Peyer's patch (tissue), 4 donors: ENCODE results near the gene WDR35.

Experiments used
- CTCF ChIP-seq, 6 experiments: fragments of 450-650 bp in 4 of 6; fragments of 200-600 bp in 2 of 6; sonication (generic) in 1 of 6; IDR thresholded peaks; one replicate each; pipeline ENCODE4 v1.5.1; 2017 to 2019; ENCODE audit warnings: antibody characterized with exemption in 6 of 6, mild to moderate bottlenecking in 3 of 6, moderate library complexity in 1 of 6
- POLR2A ChIP-seq, 2 donors: fragments of 450-650 bp; IDR thresholded peaks; one replicate each; pipeline ENCODE4 v1.5.1; 2017; ENCODE audit warnings: antibody characterized with exemption in 2 of 2, mild to moderate bottlenecking in 2 of 2, moderate library complexity in 2 of 2

DNA sequence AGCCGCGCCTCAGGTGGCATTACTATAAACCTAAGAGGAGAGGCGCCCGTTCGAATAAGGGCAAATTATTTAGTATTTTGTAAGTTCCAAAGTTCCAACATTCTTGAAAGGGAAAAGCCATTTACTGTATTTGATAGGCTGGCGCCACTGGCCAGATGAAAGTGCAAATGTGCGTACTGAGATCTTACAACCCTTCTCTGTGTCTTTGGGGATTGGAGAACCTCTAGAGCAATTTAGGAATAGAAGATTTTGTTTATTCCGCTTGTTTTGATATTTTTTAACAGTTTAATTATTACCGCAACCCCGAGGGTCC lies 467 bp upstream of the WDR35 start:
- TF ChIP-seq CTCF (IDR thresholded peaks at IDR 0.05) (no peak), POLR2A (IDR thresholded peaks at IDR 0.05) (no peak)
